ENCODE data around the gene ACSM2A.
"Not testable (repeated sequence)": the region's sequence is repeated elsewhere in the genome, so short reads cannot be mapped to it uniquely, and the experiment has no call there.

Gene ACSM2A

GRCh38 chr16:20451364-20451763, at the start of gene ACSM2A:
TSS of gene ACSM2A (plus strand) at chr16:20451521. CDS start at chr16:20460115, 8,594 bp downstream.
- DNase-seq: not testable (repeated sequence)

- DNase-seq: no peak
These were observed 48.7 kb upstream of the ACSM2A start for GRCh38 chr16:20402651-20403050.

- no peak for DNase-seq
These were observed 46.7 kb upstream of the ACSM2A start, which contains the start of gene PDILT for GRCh38 chr16:20404637-20405036. TSS of gene PDILT (minus strand) at chr16:20404737. CDS start at chr16:20399300, 5,437 bp downstream.

- no peak for DNase-seq
These were observed 41.8 kb upstream of the ACSM2A start, which contains the start of gene ACSM5 for GRCh38 chr16:20409398-20410120. TSS of gene ACSM5 (plus strand) at chr16:20409534. CDS start at chr16:20411485, 1,951 bp downstream.

GRCh38 chr16:20410121-20410723, 41.1 kb upstream of the ACSM2A start:
- DNase-seq: no peak

- no peak for DNase-seq
These were observed 40.3 kb upstream of the ACSM2A start for GRCh38 chr16:20411055-20411454.

GRCh38 chr16:20415541-20415940, 35.8 kb upstream of the ACSM2A start:
- no peak for DNase-seq

GRCh38 chr16:20419093-20419492, 32.2 kb upstream of the ACSM2A start:
- not testable (repeated sequence) for DNase-seq

- not testable (repeated sequence) for DNase-seq
These were observed 29.6 kb upstream of the ACSM2A start for GRCh38 chr16:20421748-20422147.

- DNase-seq: not testable (repeated sequence)
These were observed 27.6 kb upstream of the ACSM2A start for GRCh38 chr16:20423772-20424128.

- DNase-seq: no peak
These were observed 27.0 kb upstream of the ACSM2A start for GRCh38 chr16:20424129-20424866.

- not testable (repeated sequence) for DNase-seq
These were observed 23.9 kb upstream of the ACSM2A start for GRCh38 chr16:20427401-20427797.

GRCh38 chr16:20429499-20429898, 21.8 kb upstream of the ACSM2A start:
- DNase-seq: not testable (repeated sequence)

GRCh38 chr16:20430480-20430879, 20.8 kb upstream of the ACSM2A start:
- not testable (repeated sequence) for DNase-seq

GRCh38 chr16:20430948-20431347, 20.4 kb upstream of the ACSM2A start:
- no peak for DNase-seq

- not testable (repeated sequence) for DNase-seq
These were observed 12.4 kb upstream of the ACSM2A start for GRCh38 chr16:20438950-20439349.

GRCh38 chr16:20439820-20440231, 11.5 kb upstream of the ACSM2A start:
- not testable (repeated sequence) for DNase-seq

- DNase-seq: not testable (repeated sequence)
These were observed 10.6 kb upstream of the ACSM2A start for GRCh38 chr16:20440731-20441130.

GRCh38 chr16:20441191-20441590, 10.1 kb upstream of the ACSM2A start:
- no peak for DNase-seq

- DNase-seq: not testable (repeated sequence)
These were observed 9.5 kb upstream of the ACSM2A start for GRCh38 chr16:20441859-20442258.

GRCh38 chr16:20446652-20447393, 4.5 kb upstream of the ACSM2A start:
- not testable (repeated sequence) for DNase-seq

GRCh38 chr16:20453633-20454032, 2.3 kb downstream of the ACSM2A start:
- DNase-seq: not testable (repeated sequence)

- not testable (repeated sequence) for DNase-seq
These were observed 7.9 kb downstream of the ACSM2A start for GRCh38 chr16:20459227-20459626.
